HG03139 (cell line): ENCODE results near the gene EVL.
"Not testable (repeated sequence)": the region's sequence is repeated elsewhere in the genome, so short reads cannot be mapped to it uniquely, and the experiment has no call there.

Source experiments
- ATAC-seq: cut with Tn5 transposase; IDR thresholded peaks from one replicate; pipeline ENCODE4 v1.9.1; 2021; ENCODE audit not compliant: unreplicated experiment

The EVL gene

GRCh38 chr14:100065111-100065871, at the start of gene EVL:
Gene EVL (plus strand): TSS chr14:100065422. CDS start chr14:100065501, 79 bp downstream.
- ATAC-seq = peak; percentile 46

- no peak for ATAC-seq
These were observed 47.7 kb upstream of the EVL start for GRCh38 chr14:100017553-100017952.

GRCh38 chr14:100018054-100018453, 47.2 kb upstream of the EVL start:
- no peak for ATAC-seq

GRCh38 chr14:100018482-100018881, 46.7 kb upstream of the EVL start:
- no peak for ATAC-seq

GRCh38 chr14:100019156-100019744, 46.0 kb upstream of the EVL start:
- ATAC-seq = no peak

- ATAC-seq = no peak
These were observed 44.6 kb upstream of the EVL start for GRCh38 chr14:100020629-100021028.

GRCh38 chr14:100022772-100023451, 42.3 kb upstream of the EVL start:
- no peak for ATAC-seq

- ATAC-seq = peak; percentile 74
These were observed 40.1 kb upstream of the EVL start for GRCh38 chr14:100025111-100025510.

GRCh38 chr14:100027771-100028490, 37.3 kb upstream of the EVL start:
- ATAC-seq = no peak

GRCh38 chr14:100028990-100029677, 36.1 kb upstream of the EVL start:
- ATAC-seq = no peak

- not testable (repeated sequence) for ATAC-seq
These were observed 35.2 kb upstream of the EVL start for GRCh38 chr14:100030006-100030405.

- no peak for ATAC-seq
These were observed 34.6 kb upstream of the EVL start for GRCh38 chr14:100030452-100031153.

- ATAC-seq = no peak
These were observed 33.5 kb upstream of the EVL start for GRCh38 chr14:100031506-100032281.

- no peak for ATAC-seq
These were observed 32.5 kb upstream of the EVL start for GRCh38 chr14:100032738-100033137.

- no peak for ATAC-seq
These were observed 31.7 kb upstream of the EVL start for GRCh38 chr14:100033347-100034075.

- no peak for ATAC-seq
These were observed 30.8 kb upstream of the EVL start for GRCh38 chr14:100034468-100034867.

- no peak for ATAC-seq
These were observed 30.2 kb upstream of the EVL start for GRCh38 chr14:100034961-100035500.

GRCh38 chr14:100035700-100036099, 29.5 kb upstream of the EVL start:
- no peak for ATAC-seq

GRCh38 chr14:100037353-100037752, 27.9 kb upstream of the EVL start:
- ATAC-seq = no peak
